Mucosa of descending colon (tissue), 3 donors: ENCODE data around the gene PCDH9. TPM values are rescaled to one million over a fixed set of nuclear protein-coding genes. Genes with fewer than 3 reads are reported as not detected.
"Not testable (repeated sequence)": the region's sequence is repeated elsewhere in the genome, so short reads cannot be mapped to it uniquely, and the experiment has no call there.

Source experiments
- ATAC-seq: fragments of 200-7000 bp; cut with Tn5 transposase; one replicate; pipeline ENCODE4 v1.9.1; 2020; ENCODE audit warnings: mild to moderate bottlenecking, moderate library complexity
- DNase-seq, 3 donors: peaks; one replicate each; pipeline ENCODE4 v3.0.0-alpha.2; 2020
- H3K36me3 ChIP-seq: fragments of 200-600 bp; one replicate; pipeline ENCODE4 v1.8.0; 2021; ENCODE audit warnings: low read depth, mild to moderate bottlenecking
- H3K4me1 ChIP-seq: fragments of 200-600 bp; one replicate; pipeline ENCODE4 v1.8.0; 2021; ENCODE audit warnings: low read depth, mild to moderate bottlenecking
- H3K4me3 ChIP-seq: fragments of 200-600 bp; one replicate; pipeline ENCODE4 v1.8.0; 2021; ENCODE audit warnings: mild to moderate bottlenecking
- H3K9me3 ChIP-seq: fragments of 200-600 bp; one replicate; pipeline ENCODE4 v1.8.0; 2021; ENCODE audit warnings: mild to moderate bottlenecking
- intact Hi-C, 2 donors: fragments of 100-400 bp; cut with DNase I in 1 of 2; cut with micrococcal nuclease in 1 of 2; formaldehyde crosslinking; loops; one replicate each; pipeline versions ENCODE4 v1.11.0 to v1.11.1; 2022; cut with DNase I, micrococcal nuclease
- total RNA-seq, 3 donors: library from RNA; stranded (reverse); fragmentation: NEBNext Ultra II Directional in 2 of 3; extraction: Animal tissue kit (Norgen Biotek cat#: 25700) in 2 of 3; gene quantifications; one replicate each; pipeline versions ENCODE4 v1.2.1 to v1.2.4, GENCODE V29; 2021 to 2023
- TF ChIP-seq, protein P1 (sequence below): fragments of 200-600 bp; IDR thresholded peaks from one replicate; pipeline ENCODE4 v1.8.0; 2022; ENCODE audit warnings: antibody characterized with exemption, mild to moderate bottlenecking
- donor health status: DM: no; HTN: no; CAD: no; lungs with moderate emphysema.
- donor health status: DM: no; HTN: no; CAD: no.
- donor health status: DM: no; HTN: yes; CAD: no.

PCDH9 gene
- total RNA-seq, 3 donors from 2014 or later, result 0.58 to 5.0 (median 0.80) TPM

DNA sequence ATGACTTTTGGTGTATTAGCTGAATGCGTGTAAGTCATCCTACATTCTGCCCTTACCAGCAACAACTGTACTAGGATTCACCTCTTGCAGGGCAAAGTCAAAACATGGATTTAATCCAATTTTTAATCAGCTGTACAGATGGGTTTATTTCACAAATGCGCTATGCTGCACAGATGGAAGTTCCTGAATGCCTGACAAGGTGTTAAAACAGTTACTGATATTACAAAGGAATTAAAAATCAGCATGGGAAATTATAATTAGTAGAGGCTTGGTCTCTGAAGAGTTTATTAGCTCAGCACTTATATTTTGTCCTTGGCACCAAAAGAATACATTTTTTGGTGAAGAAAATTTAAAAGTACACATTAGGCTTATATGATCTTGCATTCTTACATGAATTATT, 448.9 kb downstream of the PCDH9 start:
- H3K9me3 ChIP-seq, result no peaks in the 10 kb centered on the region
- no peak overlapping the region for H3K4me3 ChIP-seq
- DNase-seq (no peak), ATAC-seq (no peak)
- no peaks in the 10 kb centered on the region for H3K4me1 ChIP-seq
- no peaks in the 10 kb centered on the region for H3K36me3 ChIP-seq
- TF ChIP-seq, protein P1, sequence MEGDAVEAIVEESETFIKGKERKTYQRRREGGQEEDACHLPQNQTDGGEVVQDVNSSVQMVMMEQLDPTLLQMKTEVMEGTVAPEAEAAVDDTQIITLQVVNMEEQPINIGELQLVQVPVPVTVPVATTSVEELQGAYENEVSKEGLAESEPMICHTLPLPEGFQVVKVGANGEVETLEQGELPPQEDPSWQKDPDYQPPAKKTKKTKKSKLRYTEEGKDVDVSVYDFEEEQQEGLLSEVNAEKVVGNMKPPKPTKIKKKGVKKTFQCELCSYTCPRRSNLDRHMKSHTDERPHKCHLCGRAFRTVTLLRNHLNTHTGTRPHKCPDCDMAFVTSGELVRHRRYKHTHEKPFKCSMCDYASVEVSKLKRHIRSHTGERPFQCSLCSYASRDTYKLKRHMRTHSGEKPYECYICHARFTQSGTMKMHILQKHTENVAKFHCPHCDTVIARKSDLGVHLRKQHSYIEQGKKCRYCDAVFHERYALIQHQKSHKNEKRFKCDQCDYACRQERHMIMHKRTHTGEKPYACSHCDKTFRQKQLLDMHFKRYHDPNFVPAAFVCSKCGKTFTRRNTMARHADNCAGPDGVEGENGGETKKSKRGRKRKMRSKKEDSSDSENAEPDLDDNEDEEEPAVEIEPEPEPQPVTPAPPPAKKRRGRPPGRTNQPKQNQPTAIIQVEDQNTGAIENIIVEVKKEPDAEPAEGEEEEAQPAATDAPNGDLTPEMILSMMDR, result no peak
- intact Hi-C loops, result no loop called here

DNA sequence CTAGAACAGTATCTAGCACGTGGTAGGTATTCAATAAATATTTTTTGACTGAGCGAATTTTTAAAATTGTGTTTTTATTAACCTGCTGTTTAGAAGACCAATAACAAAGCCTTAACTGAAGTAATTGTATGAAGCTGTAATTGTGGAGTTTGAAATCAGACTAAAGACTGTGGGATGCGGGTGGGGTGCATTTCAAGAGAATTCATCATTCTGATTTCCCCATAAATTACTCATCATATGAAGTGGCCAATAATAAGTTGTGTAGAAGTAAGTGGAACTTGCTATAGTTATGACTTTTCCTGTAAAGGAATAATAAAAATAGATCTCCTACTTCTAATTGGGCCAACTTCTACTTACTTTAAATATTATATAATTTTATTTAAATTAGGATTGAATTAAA, 449.3 kb downstream of the PCDH9 start:
- DNase-seq (no peak), ATAC-seq (no peak)
- TF ChIP-seq, protein P1, result no peak
- Histone ChIP-seq H3K36me3 (no peaks in the 10 kb centered on the region), H3K4me1 (no peaks in the 10 kb centered on the region), H3K4me3 (no peak overlapping the region), H3K9me3 (no peaks in the 10 kb centered on the region)
- intact Hi-C loops, result no loop called here

DNA sequence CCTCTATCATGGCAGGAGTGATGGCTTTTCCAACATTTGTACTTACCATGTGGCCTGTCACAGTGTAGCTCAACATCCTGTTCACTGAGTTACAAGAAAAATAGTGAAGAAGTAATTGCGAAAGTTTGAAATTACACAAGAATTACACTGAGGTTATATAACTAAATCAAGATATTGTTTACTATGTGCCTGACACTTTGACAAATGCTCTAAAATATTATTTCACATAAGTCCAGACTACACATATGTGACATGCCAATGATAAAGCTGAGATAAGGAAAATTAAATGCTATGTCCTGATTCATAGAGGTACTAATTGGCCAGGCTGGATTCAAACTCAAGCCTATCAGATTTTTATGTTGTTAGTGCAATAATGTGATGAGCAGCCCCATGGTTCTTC, 451.7 kb downstream of the PCDH9 start:
- Histone ChIP-seq H3K9me3 (no peaks in the 10 kb centered on the region), H3K4me3 (no peak overlapping the region), H3K36me3 (no peaks in the 10 kb centered on the region), H3K4me1 (no peaks in the 10 kb centered on the region)
- DNase-seq (no peak), ATAC-seq (no peak)
- TF ChIP-seq, protein P1, result no peak
- intact Hi-C loops, result no loop called here

DNA sequence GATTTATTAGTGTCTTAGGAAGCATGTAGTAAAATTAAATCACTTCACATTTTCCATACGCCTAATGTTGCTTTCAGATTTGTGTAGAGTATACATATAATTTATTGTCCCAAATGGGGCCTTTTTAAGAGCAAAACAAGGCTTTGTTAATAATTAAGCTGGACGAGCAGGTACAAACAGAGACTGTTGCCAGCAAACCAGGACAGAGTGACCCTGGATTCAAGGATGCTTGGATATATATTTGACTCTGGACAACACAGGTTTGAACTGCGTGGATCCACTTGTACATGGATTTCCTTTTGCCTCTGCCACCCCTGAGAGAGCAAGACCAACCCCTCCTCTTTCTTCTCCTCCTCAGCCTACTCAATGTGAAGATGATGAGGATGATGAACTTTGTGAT, 454.9 kb downstream of the PCDH9 start:
- H3K4me3 ChIP-seq, result no peak overlapping the region
- intact Hi-C loops, result no loop called here
- ATAC-seq (no peak), DNase-seq (no peak)
- TF ChIP-seq, protein P1, result no peak
- H3K36me3 ChIP-seq, result no peaks in the 10 kb centered on the region
- H3K9me3 ChIP-seq, result no peaks in the 10 kb centered on the region
- H3K4me1 ChIP-seq, result no peaks in the 10 kb centered on the region

DNA sequence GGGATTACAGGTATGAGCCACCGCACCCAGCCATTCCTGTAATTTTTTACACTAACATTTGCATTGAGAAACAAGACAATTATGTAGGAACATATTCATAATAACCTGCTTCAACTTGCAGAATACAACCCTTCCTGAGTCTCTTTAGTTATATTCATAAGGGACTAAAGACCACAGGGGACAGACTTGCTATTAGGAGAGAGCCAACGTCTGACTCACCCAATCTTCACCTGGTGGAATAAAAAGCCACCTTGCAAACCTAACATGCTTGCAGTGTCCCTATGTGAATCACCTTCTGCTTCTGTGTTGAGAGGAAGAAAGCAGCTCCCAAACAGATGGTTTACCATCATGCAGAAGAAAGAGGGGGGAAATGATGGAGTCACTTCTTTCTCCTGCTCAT, 456.1 kb downstream of the PCDH9 start:
- ATAC-seq, result no peak
- TF ChIP-seq, protein P1, result no peak

DNA sequence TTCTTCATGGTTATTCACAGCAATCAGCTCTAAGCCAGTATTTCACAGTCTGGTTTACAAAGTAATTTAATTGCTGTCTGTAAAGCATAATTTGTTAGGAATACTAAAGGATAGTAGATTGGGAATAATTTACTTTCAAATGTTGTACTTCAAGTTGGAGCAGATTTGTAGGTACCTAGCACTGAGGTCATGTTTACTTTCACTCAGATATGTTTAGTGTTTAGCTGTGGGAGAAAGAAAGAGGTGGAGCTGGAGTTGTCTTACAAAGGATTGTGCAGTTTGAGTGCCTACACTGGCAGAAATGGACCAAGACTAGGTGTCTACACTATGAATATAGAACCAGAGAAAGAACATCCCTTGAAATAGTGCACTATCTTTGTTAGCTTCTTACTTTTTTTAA, 464.6 kb downstream of the PCDH9 start:
- ATAC-seq, result no peak
- peak in 1 of 3 donors; percentile 6 for DNase-seq
- H3K4me3 ChIP-seq, result no peak overlapping the region
- intact Hi-C loops, result no loop called here
- H3K36me3 ChIP-seq, result no peaks in the 10 kb centered on the region
- peaks cover 14% of the 10 kb centered on the region for H3K9me3 ChIP-seq
- TF ChIP-seq, protein P1, result no peak
- no peaks in the 10 kb centered on the region for H3K4me1 ChIP-seq

More for the DNA sequence above, 456.1 kb downstream of the PCDH9 start:
- H3K4me1 ChIP-seq, result no peaks in the 10 kb centered on the region
- H3K4me3 ChIP-seq, result no peak overlapping the region
- no peaks in the 10 kb centered on the region for H3K9me3 ChIP-seq
- H3K36me3 ChIP-seq, result no peaks in the 10 kb centered on the region
- intact Hi-C loops, result no loop called here
- DNase-seq, result no peak

DNA sequence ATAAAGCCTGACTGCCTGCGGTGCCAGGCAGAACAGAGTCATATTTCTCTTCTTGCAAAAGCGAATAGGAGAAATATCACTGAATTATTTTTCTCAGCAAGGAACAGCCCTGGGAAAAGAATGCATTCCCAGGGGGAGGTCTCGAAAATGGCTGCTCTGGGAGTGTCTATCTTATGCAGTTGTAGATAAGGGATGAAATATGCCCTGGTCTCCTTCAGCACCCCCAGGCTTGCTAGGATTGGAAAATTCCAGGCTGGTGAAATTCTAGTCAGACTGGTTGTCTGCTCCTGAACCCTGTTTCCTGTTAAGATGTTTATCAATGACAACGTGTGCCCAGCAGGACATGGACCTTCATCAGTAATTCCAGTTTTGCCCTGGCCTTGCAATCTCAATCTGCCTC, 469.5 kb downstream of the PCDH9 start:
- H3K4me3 ChIP-seq, H3K4me1 ChIP-seq, DNase-seq, H3K36me3 ChIP-seq, ATAC-seq, intact Hi-C loops: not testable (repeated sequence)
- peaks cover 22% of the 10 kb centered on the region for H3K9me3 ChIP-seq
